ENCODE results near the gene PHF3. TPM values are rescaled to one million over a fixed set of nuclear protein-coding genes. Genes with fewer than 3 reads are reported as not detected.
"Not testable (repeated sequence)": the region's sequence is repeated elsewhere in the genome, so short reads cannot be mapped to it uniquely, and the experiment has no call there.

PHF3 gene
- total RNA-seq, 3 donors from 2014 or later = 27.7 to 30.5 (median 28.9) TPM

DNA sequence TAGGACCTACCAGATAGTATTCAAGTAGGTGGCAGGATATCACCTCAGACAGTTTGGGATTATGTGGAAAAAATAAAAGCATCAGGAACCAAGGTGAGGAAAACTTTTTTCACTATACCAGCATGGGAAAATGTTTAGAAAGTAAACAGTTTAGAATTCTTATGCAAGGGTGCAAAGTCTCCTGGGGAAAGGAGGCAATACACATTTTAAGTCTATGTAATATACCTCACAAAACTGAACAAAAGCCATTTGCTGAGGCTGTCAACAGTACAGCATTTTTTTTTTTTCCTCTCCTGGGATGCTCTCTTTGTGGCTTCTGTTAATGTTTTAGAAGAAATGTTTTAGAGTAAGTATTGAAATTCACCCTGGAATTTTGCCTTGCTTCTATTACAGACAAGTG lies 73.5 kb downstream of the PHF3 start:
- DNase-seq = no peak
- no peaks in the 10 kb centered on the region for H3K27me3 Mint-ChIP-seq (ENCODE audit: low read depth)
- H3K36me3 Mint-ChIP-seq (ENCODE audit: insufficient read depth) = peaks cover 65% of the 10 kb centered on the region
- no peak overlapping the region for H3K4me3 Mint-ChIP-seq
- peaks cover 10% of the 10 kb centered on the region for H3K4me1 Mint-ChIP-seq (ENCODE audit: low read depth)
- ATAC-seq = no peak
- H3K9me3 Mint-ChIP-seq = no peaks in the 10 kb centered on the region

DNA sequence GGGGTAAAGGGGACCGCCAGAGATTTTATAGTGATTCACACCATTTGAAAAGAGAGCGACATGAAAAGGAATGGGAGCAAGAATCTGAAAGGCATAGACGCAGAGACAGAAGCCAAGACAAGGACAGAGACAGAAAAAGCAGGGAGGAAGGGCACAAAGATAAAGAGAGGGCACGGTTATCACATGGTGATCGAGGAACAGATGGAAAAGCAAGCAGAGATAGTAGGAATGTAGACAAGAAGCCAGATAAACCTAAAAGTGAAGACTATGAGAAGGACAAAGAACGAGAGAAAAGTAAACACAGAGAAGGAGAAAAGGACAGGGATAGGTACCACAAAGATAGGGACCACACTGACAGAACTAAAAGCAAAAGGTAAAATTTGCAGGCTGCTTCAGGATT lies 77.7 kb downstream of the PHF3 start:
- H3K4me3 Mint-ChIP-seq = no peak overlapping the region
- H3K36me3 Mint-ChIP-seq (ENCODE audit: insufficient read depth) = peaks cover 42% of the 10 kb centered on the region
- no peaks in the 10 kb centered on the region for H3K27me3 Mint-ChIP-seq (ENCODE audit: low read depth)
- DNase-seq = no peak
- no peaks in the 10 kb centered on the region for H3K9me3 Mint-ChIP-seq
- ATAC-seq = no peak
- no peaks in the 10 kb centered on the region for H3K4me1 Mint-ChIP-seq (ENCODE audit: low read depth)

DNA sequence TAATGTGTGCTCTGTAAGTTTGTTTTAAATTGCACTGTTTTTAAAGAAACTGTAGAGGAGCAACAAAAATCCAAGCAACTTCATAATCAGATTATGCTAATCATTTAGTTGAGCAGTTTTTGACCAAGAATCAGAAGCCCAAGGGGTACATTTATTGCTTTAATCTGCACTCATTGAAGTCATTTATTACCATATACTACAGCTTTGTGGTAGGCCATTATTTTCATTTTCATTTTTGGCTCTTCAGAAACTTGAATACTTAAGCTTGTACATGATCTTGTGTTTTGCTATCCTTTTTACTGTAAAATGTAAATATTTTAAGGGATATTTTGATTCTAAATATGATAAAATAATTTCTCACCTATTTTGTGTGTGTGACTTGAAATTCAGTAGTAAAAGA lies 78.5 kb downstream of the PHF3 start:
- ATAC-seq (no peak), DNase-seq (no peak)
- H3K4me1 Mint-ChIP-seq (ENCODE audit: low read depth) = peaks cover 1% of the 10 kb centered on the region
- H3K9me3 Mint-ChIP-seq = no peaks in the 10 kb centered on the region
- peaks cover 39% of the 10 kb centered on the region for H3K36me3 Mint-ChIP-seq (ENCODE audit: insufficient read depth)
- no peak overlapping the region for H3K4me3 Mint-ChIP-seq
- H3K27me3 Mint-ChIP-seq (ENCODE audit: low read depth) = no peaks in the 10 kb centered on the region

DNA sequence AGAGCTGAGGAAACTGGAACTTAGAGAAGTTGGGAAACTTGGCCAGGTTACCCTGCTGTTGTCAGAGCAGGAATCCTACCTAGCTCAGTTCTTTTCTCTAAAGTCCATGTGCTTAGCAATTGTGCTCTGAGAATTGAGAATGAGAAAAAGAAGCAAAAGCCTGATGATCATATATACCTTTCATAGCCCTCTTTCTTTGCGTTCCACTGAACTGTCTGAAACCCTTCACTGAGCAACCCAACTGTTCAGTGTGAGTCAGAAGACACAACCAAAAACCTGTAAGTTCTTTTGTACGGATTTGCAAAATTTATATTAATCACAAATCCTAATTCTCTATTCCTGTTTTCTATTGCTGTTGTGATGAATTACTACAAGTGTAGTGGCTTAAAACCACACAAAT lies 80.6 kb downstream of the PHF3 start:
- ATAC-seq (no peak), DNase-seq (no peak)
- peaks cover 1% of the 10 kb centered on the region for H3K4me1 Mint-ChIP-seq (ENCODE audit: low read depth)
- peaks cover 23% of the 10 kb centered on the region for H3K36me3 Mint-ChIP-seq (ENCODE audit: insufficient read depth)
- no peaks in the 10 kb centered on the region for H3K27me3 Mint-ChIP-seq (ENCODE audit: low read depth)
- no peaks in the 10 kb centered on the region for H3K9me3 Mint-ChIP-seq
- H3K4me3 Mint-ChIP-seq = no peak overlapping the region

DNA sequence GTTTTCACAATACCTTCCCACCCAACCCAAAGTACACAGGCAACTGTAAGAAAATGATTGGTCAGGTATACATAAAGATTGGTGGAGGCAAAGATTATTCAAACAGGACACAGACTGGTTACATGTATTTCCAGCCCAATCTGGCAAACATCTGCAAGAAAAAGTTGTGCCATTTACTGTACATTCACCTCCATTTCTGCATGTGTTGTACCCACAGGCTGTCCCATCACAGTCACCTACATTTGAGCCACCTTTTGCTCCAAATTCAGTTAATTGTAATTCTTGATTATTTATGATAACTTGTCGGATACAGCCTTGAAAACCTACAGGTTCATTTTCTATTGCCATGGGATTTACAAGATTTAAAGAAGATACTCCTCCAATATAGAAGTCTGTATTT lies 85.6 kb downstream of the PHF3 start:
- Mint-ChIP-seq H3K4me1 (ENCODE audit: low read depth) (peaks cover 1% of the 10 kb centered on the region), H3K36me3 (ENCODE audit: insufficient read depth) (no peaks in the 10 kb centered on the region), H3K4me3 (no peak overlapping the region), H3K27me3 (ENCODE audit: low read depth) (no peaks in the 10 kb centered on the region), H3K9me3 (no peaks in the 10 kb centered on the region)
- no peak for ATAC-seq
- no peak for DNase-seq

DNA sequence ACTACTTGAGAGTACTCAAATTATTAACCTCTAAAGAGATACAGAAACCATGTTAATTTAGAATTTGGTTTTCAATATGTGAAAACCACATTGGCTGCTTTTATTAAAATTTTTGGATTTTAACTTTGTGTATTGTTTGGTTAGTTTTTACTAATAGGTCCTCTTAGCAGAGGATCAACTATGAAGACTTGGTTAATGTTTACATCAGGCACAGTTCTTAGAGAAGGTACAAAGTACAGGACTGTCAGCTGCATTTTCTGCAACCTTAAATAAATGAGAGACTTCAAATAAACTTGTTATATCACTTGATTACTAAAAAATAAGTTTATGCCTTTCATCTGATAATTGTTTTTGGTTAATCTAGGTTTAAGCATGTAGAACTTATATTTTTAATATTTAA lies 89.1 kb downstream of the PHF3 start:
- H3K9me3 Mint-ChIP-seq = no peaks in the 10 kb centered on the region
- H3K27me3 Mint-ChIP-seq (ENCODE audit: low read depth) = no peaks in the 10 kb centered on the region
- DNase-seq (no peak), ATAC-seq (no peak)
- no peaks in the 10 kb centered on the region for H3K36me3 Mint-ChIP-seq (ENCODE audit: insufficient read depth)
- H3K4me1 Mint-ChIP-seq (ENCODE audit: low read depth) = no peaks in the 10 kb centered on the region
- H3K4me3 Mint-ChIP-seq = no peak overlapping the region

DNA sequence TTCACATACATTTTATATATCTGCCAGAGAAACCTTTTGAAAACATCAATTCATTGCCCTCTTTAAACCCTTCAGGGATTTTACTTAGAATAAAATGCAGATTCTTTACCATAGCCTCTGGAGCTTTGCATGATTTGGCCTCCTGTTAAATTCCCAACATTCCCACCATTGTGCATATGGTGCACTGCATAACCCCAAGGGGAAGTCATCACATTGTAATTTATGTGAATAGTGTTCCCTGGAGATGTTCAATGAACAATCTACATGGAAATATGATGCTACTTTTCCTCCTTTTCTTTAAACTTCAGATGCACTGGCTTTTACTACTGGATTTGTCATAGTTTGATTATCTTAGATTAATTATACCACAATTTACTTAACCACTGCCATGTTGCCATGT lies 94.7 kb downstream of the PHF3 start:
- ATAC-seq (no peak), DNase-seq (no peak)
- Mint-ChIP-seq H3K27me3 (ENCODE audit: low read depth) (no peaks in the 10 kb centered on the region), H3K4me1 (ENCODE audit: low read depth) (no peaks in the 10 kb centered on the region), H3K4me3 (no peak overlapping the region), H3K9me3 (peaks cover 3% of the 10 kb centered on the region), H3K36me3 (ENCODE audit: insufficient read depth) (peaks cover 8% of the 10 kb centered on the region)

DNA sequence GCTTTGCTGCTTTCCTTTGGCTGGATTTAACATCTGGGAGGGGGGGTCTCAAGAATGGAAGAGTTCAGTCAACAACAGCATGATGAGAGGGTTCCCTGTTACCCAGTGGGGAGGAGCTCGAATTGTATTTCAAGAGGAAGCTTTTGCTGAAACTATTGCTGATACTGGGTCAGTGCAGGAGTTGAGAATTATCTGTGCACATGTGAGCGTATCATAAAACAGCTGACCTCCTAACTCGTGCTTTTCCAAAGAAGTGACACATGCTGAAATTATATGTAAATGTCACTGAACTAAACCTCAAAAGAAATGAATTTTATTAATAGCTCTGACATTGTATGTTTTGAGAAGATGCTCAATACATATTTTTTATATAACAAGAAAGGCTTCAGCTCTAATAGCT lies 96.3 kb downstream of the PHF3 start:
- peaks cover 9% of the 10 kb centered on the region for H3K36me3 Mint-ChIP-seq (ENCODE audit: insufficient read depth)
- H3K4me3 Mint-ChIP-seq = no peak overlapping the region
- peaks cover 8% of the 10 kb centered on the region for H3K9me3 Mint-ChIP-seq
- H3K27me3 Mint-ChIP-seq (ENCODE audit: low read depth) = no peaks in the 10 kb centered on the region
- H3K4me1 Mint-ChIP-seq (ENCODE audit: low read depth) = no peaks in the 10 kb centered on the region
- no peak for DNase-seq
- no peak for ATAC-seq

DNA sequence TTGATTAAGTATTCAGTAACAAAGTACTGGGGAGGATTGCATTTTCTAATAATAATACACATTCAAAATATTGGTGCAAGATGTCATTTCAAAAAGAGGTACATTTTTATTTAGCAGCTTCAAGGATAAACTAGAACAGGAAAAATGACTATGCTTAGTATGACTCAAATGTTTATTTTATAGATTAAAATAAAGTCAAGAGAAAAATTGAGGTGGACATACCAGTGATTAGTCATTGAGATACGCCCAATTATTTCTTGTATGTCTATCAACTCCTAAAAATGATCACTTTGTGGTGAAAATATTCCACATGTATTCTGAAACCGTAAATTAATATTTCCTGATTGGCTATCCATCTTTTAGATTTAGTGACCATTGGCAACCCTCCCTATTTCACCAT lies 96.7 kb downstream of the PHF3 start:
- Mint-ChIP-seq H3K9me3 (peaks cover 8% of the 10 kb centered on the region), H3K4me3 (no peak overlapping the region), H3K27me3 (ENCODE audit: low read depth) (no peaks in the 10 kb centered on the region), H3K4me1 (ENCODE audit: low read depth) (no peaks in the 10 kb centered on the region), H3K36me3 (ENCODE audit: insufficient read depth) (peaks cover 9% of the 10 kb centered on the region)
- ATAC-seq = no peak
- DNase-seq = no peak

DNA sequence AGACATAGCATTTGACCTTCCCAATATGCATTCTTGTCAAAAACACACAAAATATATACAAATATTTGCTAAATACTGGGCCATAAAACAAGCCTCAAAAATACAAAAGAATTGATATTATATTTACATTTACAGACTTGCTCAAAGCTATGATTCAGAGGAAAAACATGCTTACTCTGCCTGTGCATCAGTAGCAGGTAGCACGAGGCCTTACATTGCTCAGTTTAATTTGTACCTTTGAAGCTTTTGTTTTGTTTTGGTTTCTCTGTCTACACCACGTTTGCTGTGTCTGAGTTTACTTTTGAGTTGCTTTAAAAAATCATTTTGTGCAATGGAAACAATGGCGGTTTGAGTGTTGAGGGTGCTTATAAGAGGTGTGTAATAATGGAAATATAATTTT lies 99.3 kb downstream of the PHF3 start:
- Mint-ChIP-seq H3K4me1 (ENCODE audit: low read depth) (no peaks in the 10 kb centered on the region), H3K4me3 (no peak overlapping the region), H3K36me3 (ENCODE audit: insufficient read depth) (peaks cover 9% of the 10 kb centered on the region), H3K9me3 (peaks cover 14% of the 10 kb centered on the region), H3K27me3 (ENCODE audit: low read depth) (no peaks in the 10 kb centered on the region)
- DNase-seq (no peak), ATAC-seq (no peak)

DNA sequence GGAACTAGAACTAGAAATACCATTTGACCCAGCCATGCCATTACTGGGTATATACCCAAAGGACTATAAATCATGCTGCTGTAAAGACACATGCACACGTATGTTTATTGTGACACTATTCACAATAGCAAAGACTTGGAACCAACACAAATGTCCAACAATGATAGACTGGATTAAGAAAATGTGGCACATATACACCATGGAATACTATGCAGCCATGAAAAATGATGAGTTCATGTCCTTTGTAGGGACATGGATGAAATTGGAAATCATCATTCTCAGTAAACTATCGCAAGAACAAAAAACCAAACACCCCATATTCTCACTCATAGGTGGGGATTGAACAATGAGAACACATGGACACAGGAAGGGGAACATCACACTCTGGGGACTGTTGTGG lies 102.6 kb downstream of the PHF3 start:
- not testable (repeated sequence) for ATAC-seq; DNase-seq; H3K4me1 Mint-ChIP-seq (ENCODE audit: low read depth); H3K4me3 Mint-ChIP-seq; H3K27me3 Mint-ChIP-seq (ENCODE audit: low read depth); H3K36me3 Mint-ChIP-seq (ENCODE audit: insufficient read depth)
- H3K9me3 Mint-ChIP-seq = peaks cover 14% of the 10 kb centered on the region

DNA sequence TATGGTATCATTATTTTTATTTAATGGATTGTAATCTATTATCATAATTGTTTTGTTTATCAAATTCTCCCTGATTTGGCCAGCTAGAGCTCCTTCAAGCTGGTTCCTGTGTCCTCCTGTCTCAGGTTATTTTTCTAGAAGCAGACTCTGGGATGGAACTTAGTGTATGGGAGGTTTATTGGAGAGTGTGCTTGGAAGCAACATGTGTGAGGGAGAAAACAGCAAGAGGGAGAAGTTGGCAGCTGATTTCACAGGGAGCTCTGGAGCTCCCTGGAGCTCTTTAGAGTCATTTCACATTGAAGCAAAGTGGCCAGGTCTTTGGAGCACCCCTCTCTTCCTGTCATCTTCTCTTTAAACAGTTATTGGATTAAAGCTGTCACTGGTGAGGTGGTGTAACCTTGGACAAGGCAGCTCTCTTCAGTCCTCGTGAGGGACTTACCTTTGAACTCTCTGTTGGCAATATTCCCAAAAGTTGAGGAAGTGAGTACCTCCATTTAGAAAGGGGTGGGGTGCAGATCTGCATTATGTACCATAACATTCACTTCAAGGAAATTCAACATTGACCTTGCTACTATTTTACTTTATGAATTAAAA lies 103.6 kb downstream of the PHF3 start:
- peaks cover 5% of the 10 kb centered on the region for H3K36me3 Mint-ChIP-seq (ENCODE audit: insufficient read depth)
- H3K4me1 Mint-ChIP-seq (ENCODE audit: low read depth) = no peaks in the 10 kb centered on the region
- no peak for ATAC-seq
- peaks cover 14% of the 10 kb centered on the region for H3K9me3 Mint-ChIP-seq
- no peaks in the 10 kb centered on the region for H3K27me3 Mint-ChIP-seq (ENCODE audit: low read depth)
- no peak overlapping the region for H3K4me3 Mint-ChIP-seq
- DNase-seq = no peak

DNA sequence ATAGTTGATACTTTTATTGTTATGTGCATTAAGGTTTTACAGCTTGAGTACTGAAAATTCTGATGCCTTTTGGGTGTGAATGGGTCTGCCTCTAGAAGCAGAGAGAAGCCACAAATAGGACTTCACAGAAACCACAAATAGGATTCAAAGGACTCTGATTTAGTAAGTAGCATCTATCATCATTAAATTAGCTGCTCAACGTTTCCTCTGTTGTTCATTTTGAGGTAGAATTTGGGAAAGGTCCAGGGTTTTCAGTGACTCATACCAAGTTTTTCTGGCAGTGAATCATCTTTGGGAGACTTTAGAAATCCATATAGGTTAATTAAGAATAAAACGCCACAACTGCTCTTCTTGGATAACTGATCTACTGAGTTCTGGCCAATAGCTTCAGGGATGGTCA lies 105.1 kb downstream of the PHF3 start:
- no peak for ATAC-seq
- H3K4me3 Mint-ChIP-seq = no peak overlapping the region
- no peaks in the 10 kb centered on the region for H3K36me3 Mint-ChIP-seq (ENCODE audit: insufficient read depth)
- DNase-seq = no peak
- peaks cover 7% of the 10 kb centered on the region for H3K9me3 Mint-ChIP-seq
- no peaks in the 10 kb centered on the region for H3K4me1 Mint-ChIP-seq (ENCODE audit: low read depth)
- H3K27me3 Mint-ChIP-seq (ENCODE audit: low read depth) = peaks cover 2% of the 10 kb centered on the region

DNA sequence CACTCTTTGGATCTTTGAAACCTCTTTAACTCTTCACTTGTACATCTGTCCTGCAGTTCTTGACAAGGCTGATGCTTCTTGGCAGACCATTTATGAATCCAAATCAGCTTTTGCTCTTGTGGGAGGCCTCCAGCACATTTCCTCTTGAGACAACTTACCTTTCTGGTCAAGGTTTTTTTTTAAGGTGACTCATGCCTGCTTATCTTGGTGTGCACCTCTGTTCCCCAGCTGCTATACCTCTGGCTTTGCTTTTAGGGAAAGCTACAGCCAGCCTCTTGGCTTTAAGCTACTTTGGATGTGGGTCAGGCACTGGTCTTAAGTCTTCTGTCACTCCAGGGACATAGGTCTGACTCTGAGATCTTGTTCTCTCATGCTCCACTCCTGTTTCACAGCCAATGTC lies 106.5 kb downstream of the PHF3 start:
- ATAC-seq = no peak
- Mint-ChIP-seq H3K4me1 (ENCODE audit: low read depth) (no peaks in the 10 kb centered on the region), H3K36me3 (ENCODE audit: insufficient read depth) (no peaks in the 10 kb centered on the region), H3K27me3 (ENCODE audit: low read depth) (peaks cover 2% of the 10 kb centered on the region), H3K9me3 (peaks cover 10% of the 10 kb centered on the region), H3K4me3 (no peak overlapping the region)
- no peak for DNase-seq

DNA sequence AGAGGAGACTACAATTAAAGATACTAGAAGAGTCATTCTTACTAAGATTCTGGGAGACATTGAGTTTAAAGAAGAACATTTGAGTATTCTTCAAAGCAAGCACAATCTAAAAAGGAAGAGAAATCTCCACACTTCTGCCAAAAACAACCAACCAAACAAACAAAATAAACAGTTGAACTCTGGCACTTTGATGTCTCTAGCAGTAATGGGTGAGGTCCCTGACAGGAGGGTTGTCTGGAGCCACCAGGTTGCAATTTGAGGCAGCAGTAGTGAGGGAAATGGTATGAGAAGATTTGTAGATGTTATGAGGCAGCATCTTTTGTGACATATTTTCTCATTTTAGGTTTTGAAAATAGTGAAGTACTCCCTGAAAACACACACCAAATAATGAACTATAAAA lies 108.1 kb downstream of the PHF3 start:
- ATAC-seq (no peak), DNase-seq (no peak)
- Mint-ChIP-seq H3K9me3 (peaks cover 14% of the 10 kb centered on the region), H3K4me1 (ENCODE audit: low read depth) (no peaks in the 10 kb centered on the region), H3K4me3 (no peak overlapping the region), H3K36me3 (ENCODE audit: insufficient read depth) (peaks cover 7% of the 10 kb centered on the region), H3K27me3 (ENCODE audit: low read depth) (peaks cover 6% of the 10 kb centered on the region)

DNA sequence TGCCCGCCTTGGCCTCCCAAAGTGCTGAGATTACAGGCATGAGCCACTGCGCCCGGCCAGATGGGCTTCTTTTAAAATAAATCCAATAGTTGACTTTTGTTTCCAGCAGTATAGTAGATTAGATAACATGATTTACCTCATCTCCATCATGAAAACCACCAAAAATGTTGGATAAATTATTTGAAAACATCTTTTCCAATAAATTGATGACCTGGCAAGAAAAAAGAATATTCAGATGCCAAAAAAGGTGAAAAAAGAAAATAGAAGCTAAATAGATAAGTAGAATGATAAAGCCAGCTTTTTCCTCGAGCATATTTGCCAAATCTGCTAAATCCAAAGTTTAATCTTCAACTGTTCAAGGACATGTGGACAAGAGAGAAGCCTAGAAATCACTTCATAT lies 109.2 kb downstream of the PHF3 start:
- Mint-ChIP-seq H3K9me3 (peaks cover 9% of the 10 kb centered on the region), H3K36me3 (ENCODE audit: insufficient read depth) (peaks cover 12% of the 10 kb centered on the region), H3K4me3 (no peak overlapping the region), H3K27me3 (ENCODE audit: low read depth) (peaks cover 6% of the 10 kb centered on the region), H3K4me1 (ENCODE audit: low read depth) (no peaks in the 10 kb centered on the region)
- no peak for DNase-seq
- no peak for ATAC-seq

Data from activated T-cell treated with anti-CD3 and anti-CD28 coated beads, Interleukin-2, amount 50 U/mL, for 4 hours (primary cell).